Neural cell (in vitro differentiated cells): ENCODE measurements around the gene NCOA3. TPM values are rescaled to one million over a fixed set of nuclear protein-coding genes. Genes with fewer than 3 reads are reported as not detected.
"Not testable (repeated sequence)": the region's sequence is repeated elsewhere in the genome, so short reads cannot be mapped to it uniquely, and the experiment has no call there.

Experiments
- H2AFZ ChIP-seq: fragments of 200-600, 300-800 bp; sonication (generic), shearing (Covaris generic); 2 replicates; pipeline ENCODE4 v1.6.0; 2014; ENCODE audit warnings: low read depth, mild to moderate bottlenecking, antibody characterized with exemption, low read length, moderate library complexity
- H3F3A ChIP-seq: fragments of 200-600 bp; shearing (Covaris generic); 2 replicates; pipeline ENCODE4 v1.6.1; 2016; ENCODE audit warnings: mild to moderate bottlenecking, moderate library complexity, mixed read lengths, antibody characterized with exemption, low read length; ENCODE audit not compliant: insufficient read depth, poor library complexity, severe bottlenecking
- H3K27ac ChIP-seq: fragments of 200-600, 300-800 bp; sonication (generic), shearing (Covaris generic); 2 replicates; pipeline ENCODE4 v1.5.1; 2014; ENCODE audit warnings: mild to moderate bottlenecking, low read length, moderate library complexity
- H3K27me3 ChIP-seq: fragments of 300-800, 200-600 bp; sonication (generic), shearing (Covaris generic); 2 replicates; pipeline ENCODE4 v1.6.0; 2014; ENCODE audit warnings: mild to moderate bottlenecking, low read depth, low read length, moderate library complexity; ENCODE audit not compliant: insufficient read depth
- H3K36me3 ChIP-seq: fragments of 300-800, 200-600 bp; sonication (generic), shearing (Covaris generic); 2 replicates; pipeline ENCODE4 v1.5.1; 2014; ENCODE audit warnings: mild to moderate bottlenecking, antibody characterized with exemption, low read length, moderate library complexity; ENCODE audit not compliant: insufficient read depth
- H3K4me2 ChIP-seq: fragments of 300-800, 200-600 bp; sonication (generic), shearing (Covaris generic); 2 replicates; pipeline ENCODE4 v1.6.0; 2014; ENCODE audit warnings: mild to moderate bottlenecking, low read length
- H3K4me3 ChIP-seq: fragments of 300-800, 200-600 bp; sonication (generic), shearing (Covaris generic); 2 replicates; pipeline ENCODE4 v1.5.1; 2014; ENCODE audit warnings: mild to moderate bottlenecking, low read length, moderate library complexity
- H3K79me2 ChIP-seq: fragments of 200-600 bp; shearing (Covaris generic); replicated peaks from 2 replicates; pipeline ENCODE4 v1.6.0; 2014; ENCODE audit warnings: mild to moderate bottlenecking, low read length, moderate library complexity; ENCODE audit not compliant: insufficient read depth
- H3K9ac ChIP-seq: fragments of 300-800, 200-600 bp; sonication (generic), shearing (Covaris generic); 2 replicates; pipeline ENCODE4 v1.6.1; 2016; ENCODE audit warnings: mild to moderate bottlenecking, low read length, mixed read lengths
- H3K9me2 ChIP-seq: fragments of 200-600 bp; shearing (Covaris generic); 2 replicates; pipeline ENCODE4 v1.6.1; 2016; ENCODE audit warnings: mild to moderate bottlenecking, low read length, mixed read lengths; ENCODE audit not compliant: insufficient read depth
- H3K9me3 ChIP-seq: fragments of 200-600, 300-800 bp; sonication (generic), shearing (Covaris generic); 2 replicates; pipeline ENCODE4 v1.6.1; 2016; ENCODE audit warnings: mild to moderate bottlenecking, mixed run types, low read length, moderate library complexity, mixed read lengths
- H4K20me1 ChIP-seq: fragments of 200-600 bp; shearing (Covaris generic); 2 replicates; pipeline ENCODE4 v1.6.1; 2016; ENCODE audit warnings: mild to moderate bottlenecking, mixed run types; ENCODE audit not compliant: insufficient read depth
- CTCF ChIP-seq: fragments of 450-650 bp; IDR thresholded peaks from 2 replicates; pipeline ENCODE4 v1.5.1; 2014; ENCODE audit warnings: antibody characterized with exemption, mild to moderate bottlenecking, moderate library complexity; ENCODE audit not compliant: poor library complexity, severe bottlenecking
- EP300 ChIP-seq: fragments of 450-650 bp; conservative IDR thresholded peaks from 2 replicates; pipeline ENCODE4 v1.6.1; 2014; ENCODE audit warnings: antibody characterized with exemption, mild to moderate bottlenecking, moderate library complexity; ENCODE audit not compliant: poor library complexity, severe bottlenecking
- EZH2 ChIP-seq: fragments of 200-600, 300-800 bp; shearing (Covaris generic), sonication (generic); IDR thresholded peaks from 2 replicates; pipeline ENCODE4 v1.6.1; 2014; ENCODE audit warnings: antibody characterized with exemption, low read length, borderline replicate concordance, mild to moderate bottlenecking; ENCODE audit not compliant: insufficient read depth, poor library complexity, severe bottlenecking
- MXI1 ChIP-seq: fragments of 450-650 bp; conservative IDR thresholded peaks from 2 replicates; pipeline ENCODE4 v1.6.1; 2014; ENCODE audit warnings: antibody characterized with exemption, mild to moderate bottlenecking; ENCODE audit not compliant: poor library complexity, severe bottlenecking
- POLR2AphosphoS5 ChIP-seq: IDR thresholded peaks from 2 replicates; pipeline ENCODE4 v1.6.1; 2012
- RAD21 ChIP-seq: fragments of 450-650 bp; conservative IDR thresholded peaks from 2 replicates; pipeline ENCODE4 v1.6.1; 2014; ENCODE audit warnings: antibody characterized with exemption, mild to moderate bottlenecking, moderate library complexity
- TAF1 ChIP-seq: IDR thresholded peaks from 2 replicates; pipeline ENCODE4 v1.6.1; 2012; ENCODE audit warnings: low read depth
- polyA plus RNA-seq: library from polyadenylated mRNA; depleted of rRNA; stranded (reverse); fragments of >200 nt; gene quantifications from 2 replicates; pipeline ENCODE4 v1.2.3, GENCODE V29; 2014
- TF ChIP-seq, protein P1 (sequence below): IDR thresholded peaks from 2 replicates; pipeline ENCODE4 v1.6.1; 2012; ENCODE audit warnings: borderline replicate concordance

NCOA3 gene
- polyA plus RNA-seq, 1 donor from 2014 or later: 14.2 TPM

- Histone ChIP-seq H3K9ac (no peak overlapping the region), H3K4me2 (no peak overlapping the region), H3K79me2 (no peaks in the 10 kb centered on the region), H4K20me1 (no peaks in the 10 kb centered on the region), H2AFZ (no peak overlapping the region), H3K36me3 (no peaks in the 10 kb centered on the region), H3K9me3 (no peaks in the 10 kb centered on the region), H3K27me3 (no peaks in the 10 kb centered on the region), H3F3A (no peaks in the 10 kb centered on the region), H3K4me3 (no peak overlapping the region), H3K9me2 (no peaks in the 10 kb centered on the region), H3K27ac (no peak overlapping the region)
- TF ChIP-seq CTCF (no peak), POLR2AphosphoS5 (no peak), TAF1 (no peak)
Measured at GRCh38 chr20:47493175-47493962, 8.3 kb upstream of the NCOA3 start.

DNA sequence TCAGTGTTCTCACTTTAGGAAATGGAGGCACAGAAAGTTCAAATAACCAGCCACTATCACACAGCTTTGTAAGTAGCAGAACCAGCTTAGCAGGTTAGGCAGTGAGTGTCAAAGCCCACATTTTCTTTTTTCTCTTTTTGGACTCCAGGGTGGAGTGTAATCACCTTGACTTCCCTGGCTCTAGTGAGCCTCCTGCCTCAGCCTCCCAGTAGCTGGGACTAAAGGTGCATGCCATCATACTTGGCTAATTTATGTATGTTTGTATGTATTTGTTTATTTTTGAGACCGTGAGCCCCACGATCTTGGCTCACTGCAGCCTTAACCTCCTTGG is 7.8 kb upstream of the NCOA3 start:
- Histone ChIP-seq H3K9ac (no peak overlapping the region), H3K9me2 (no peaks in the 10 kb centered on the region), H3F3A (no peaks in the 10 kb centered on the region), H3K27me3 (no peaks in the 10 kb centered on the region), H3K4me2 (no peak overlapping the region), H3K36me3 (no peaks in the 10 kb centered on the region), H3K27ac (no peak overlapping the region), H3K4me3 (no peak overlapping the region), H2AFZ (no peak overlapping the region), H4K20me1 (no peaks in the 10 kb centered on the region), H3K79me2 (no peaks in the 10 kb centered on the region), H3K9me3 (no peaks in the 10 kb centered on the region)
- TF ChIP-seq EZH2 (no peak), CTCF (no peak), TAF1 (no peak)

DNA sequence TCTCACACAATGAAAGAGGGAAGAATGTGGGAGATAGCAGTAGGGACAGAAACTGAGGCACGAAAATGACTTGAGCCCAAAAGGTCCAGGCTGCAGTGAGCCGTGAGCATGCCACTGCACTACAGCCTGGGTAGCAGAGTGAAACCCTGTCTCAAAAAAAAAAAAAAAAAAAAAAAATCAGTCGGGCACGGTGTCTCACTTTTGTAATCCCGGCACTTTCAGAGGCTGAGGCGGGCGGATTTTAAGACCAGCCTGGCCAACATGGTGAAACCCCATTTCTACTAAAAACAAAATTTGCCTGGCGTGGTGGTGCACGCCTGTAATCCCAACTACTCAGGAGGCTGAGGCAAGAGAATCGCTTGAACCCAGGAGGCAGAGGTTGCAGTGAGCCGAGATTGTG is 7.1 kb upstream of the NCOA3 start:
- not testable (repeated sequence) for H4K20me1 ChIP-seq, H3K4me3 ChIP-seq, H3K27ac ChIP-seq, H3K36me3 ChIP-seq, H3K4me2 ChIP-seq, H3K27me3 ChIP-seq, H3K79me2 ChIP-seq, H3K9me2 ChIP-seq, H2AFZ ChIP-seq, H3F3A ChIP-seq, H3K9me3 ChIP-seq, H3K9ac ChIP-seq

GRCh38 chr20:47496118-47496517 is 5.6 kb upstream of the NCOA3 start:
- H3K79me2 ChIP-seq: no peaks in the 10 kb centered on the region
- no peak overlapping the region for H3K4me2 ChIP-seq
- H3K9ac ChIP-seq: no peak overlapping the region
- no peaks in the 10 kb centered on the region for H3K36me3 ChIP-seq
- H3K9me3 ChIP-seq: no peaks in the 10 kb centered on the region
- no peaks in the 10 kb centered on the region for H3K9me2 ChIP-seq
- H4K20me1 ChIP-seq: no peaks in the 10 kb centered on the region
- no peak overlapping the region for H2AFZ ChIP-seq
- H3K27ac ChIP-seq: no peak overlapping the region
- no peaks in the 10 kb centered on the region for H3K27me3 ChIP-seq
- no peak overlapping the region for H3K4me3 ChIP-seq
- H3F3A ChIP-seq: no peaks in the 10 kb centered on the region
- TF ChIP-seq RAD21 (no peak), MXI1 (no peak), EP300 (no peak), POLR2AphosphoS5 (no peak), CTCF (no peak)
- TF ChIP-seq, protein P1, sequence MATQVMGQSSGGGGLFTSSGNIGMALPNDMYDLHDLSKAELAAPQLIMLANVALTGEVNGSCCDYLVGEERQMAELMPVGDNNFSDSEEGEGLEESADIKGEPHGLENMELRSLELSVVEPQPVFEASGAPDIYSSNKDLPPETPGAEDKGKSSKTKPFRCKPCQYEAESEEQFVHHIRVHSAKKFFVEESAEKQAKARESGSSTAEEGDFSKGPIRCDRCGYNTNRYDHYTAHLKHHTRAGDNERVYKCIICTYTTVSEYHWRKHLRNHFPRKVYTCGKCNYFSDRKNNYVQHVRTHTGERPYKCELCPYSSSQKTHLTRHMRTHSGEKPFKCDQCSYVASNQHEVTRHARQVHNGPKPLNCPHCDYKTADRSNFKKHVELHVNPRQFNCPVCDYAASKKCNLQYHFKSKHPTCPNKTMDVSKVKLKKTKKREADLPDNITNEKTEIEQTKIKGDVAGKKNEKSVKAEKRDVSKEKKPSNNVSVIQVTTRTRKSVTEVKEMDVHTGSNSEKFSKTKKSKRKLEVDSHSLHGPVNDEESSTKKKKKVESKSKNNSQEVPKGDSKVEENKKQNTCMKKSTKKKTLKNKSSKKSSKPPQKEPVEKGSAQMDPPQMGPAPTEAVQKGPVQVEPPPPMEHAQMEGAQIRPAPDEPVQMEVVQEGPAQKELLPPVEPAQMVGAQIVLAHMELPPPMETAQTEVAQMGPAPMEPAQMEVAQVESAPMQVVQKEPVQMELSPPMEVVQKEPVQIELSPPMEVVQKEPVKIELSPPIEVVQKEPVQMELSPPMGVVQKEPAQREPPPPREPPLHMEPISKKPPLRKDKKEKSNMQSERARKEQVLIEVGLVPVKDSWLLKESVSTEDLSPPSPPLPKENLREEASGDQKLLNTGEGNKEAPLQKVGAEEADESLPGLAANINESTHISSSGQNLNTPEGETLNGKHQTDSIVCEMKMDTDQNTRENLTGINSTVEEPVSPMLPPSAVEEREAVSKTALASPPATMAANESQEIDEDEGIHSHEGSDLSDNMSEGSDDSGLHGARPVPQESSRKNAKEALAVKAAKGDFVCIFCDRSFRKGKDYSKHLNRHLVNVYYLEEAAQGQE: no peak
